GM19099 (cell line): ENCODE data around the gene TYW1.

ENCODE experiments used
- POLR2A ChIP-seq: IDR thresholded peaks from 3 replicates; pipeline ENCODE4 v1.6.1; 2011; ENCODE audit warnings: low read depth; ENCODE audit not compliant: insufficient read length; ENCODE audit errors: extremely low read depth

The TYW1 gene

GRCh38 chr7:67251986-67252558 lies 255.4 kb downstream of the TYW1 start:
- no peak for TF ChIP-seq POLR2A

GRCh38 chr7:67267914-67268313 lies 271.3 kb downstream of the TYW1 start:
- no peak for TF ChIP-seq POLR2A
